Activated T-cell treated with anti-CD3 and anti-CD28 coated beads, Interleukin-2, amount 50 U/mL, for 72 hours (primary cell): ENCODE measurements around the gene LDLRAD3. TPM values are rescaled to one million over a fixed set of nuclear protein-coding genes. Genes with fewer than 3 reads are reported as not detected.
A peak's percentile ranks its signal among the peaks of the same experiment; 100 is the strongest.
"Not testable (repeated sequence)": the region's sequence is repeated elsewhere in the genome, so short reads cannot be mapped to it uniquely, and the experiment has no call there.

Experiments used
- ATAC-seq, 2 donors: fragments of 150-1000 bp; cut with Tn5 transposase; replicated peaks in 1 of 2; 2 replicates each; pipeline ENCODE4 v1.10.0; 2021; ENCODE audit warnings: moderate library complexity in 2 of 2, mild to moderate bottlenecking in 1 of 2
- DNase-seq, 2 donors: peaks; one replicate each; pipeline ENCODE4 v3.0.0; 2021 to 2022; ENCODE audit warnings: mixed read lengths in 1 of 2
- H3K27ac Mint-ChIP-seq: one replicate; pipeline ENCODE4 v1.8.0; 2022; ENCODE audit warnings: mild to moderate bottlenecking, moderate library complexity, mixed read lengths
- H3K27me3 Mint-ChIP-seq: one replicate; pipeline ENCODE4 v1.8.0; 2022; ENCODE audit warnings: low read depth, mixed read lengths
- H3K36me3 Mint-ChIP-seq, 2 donors: one replicate each; pipeline ENCODE4 v1.8.0; 2022; ENCODE audit warnings: mixed read lengths in 2 of 2, mild to moderate bottlenecking in 1 of 2; ENCODE audit not compliant: insufficient read depth in 2 of 2
- H3K4me1 Mint-ChIP-seq: one replicate; pipeline ENCODE4 v1.8.0; 2022; ENCODE audit warnings: low read depth, mixed read lengths
- H3K4me3 Mint-ChIP-seq, 2 donors: one replicate each; pipeline ENCODE4 v1.8.0; 2022; ENCODE audit warnings: mild to moderate bottlenecking in 2 of 2, mixed read lengths in 2 of 2, moderate library complexity in 2 of 2
- H3K9me3 Mint-ChIP-seq, 2 donors: one replicate each; pipeline ENCODE4 v1.8.0; 2022; ENCODE audit warnings: mixed read lengths in 2 of 2
- total RNA-seq, 2 donors: library from RNA; stranded (reverse); gene quantifications; one replicate each; pipeline ENCODE4 v1.2.3, GENCODE V29; 2022

Gene LDLRAD3
- not detected for total RNA-seq

DNA sequence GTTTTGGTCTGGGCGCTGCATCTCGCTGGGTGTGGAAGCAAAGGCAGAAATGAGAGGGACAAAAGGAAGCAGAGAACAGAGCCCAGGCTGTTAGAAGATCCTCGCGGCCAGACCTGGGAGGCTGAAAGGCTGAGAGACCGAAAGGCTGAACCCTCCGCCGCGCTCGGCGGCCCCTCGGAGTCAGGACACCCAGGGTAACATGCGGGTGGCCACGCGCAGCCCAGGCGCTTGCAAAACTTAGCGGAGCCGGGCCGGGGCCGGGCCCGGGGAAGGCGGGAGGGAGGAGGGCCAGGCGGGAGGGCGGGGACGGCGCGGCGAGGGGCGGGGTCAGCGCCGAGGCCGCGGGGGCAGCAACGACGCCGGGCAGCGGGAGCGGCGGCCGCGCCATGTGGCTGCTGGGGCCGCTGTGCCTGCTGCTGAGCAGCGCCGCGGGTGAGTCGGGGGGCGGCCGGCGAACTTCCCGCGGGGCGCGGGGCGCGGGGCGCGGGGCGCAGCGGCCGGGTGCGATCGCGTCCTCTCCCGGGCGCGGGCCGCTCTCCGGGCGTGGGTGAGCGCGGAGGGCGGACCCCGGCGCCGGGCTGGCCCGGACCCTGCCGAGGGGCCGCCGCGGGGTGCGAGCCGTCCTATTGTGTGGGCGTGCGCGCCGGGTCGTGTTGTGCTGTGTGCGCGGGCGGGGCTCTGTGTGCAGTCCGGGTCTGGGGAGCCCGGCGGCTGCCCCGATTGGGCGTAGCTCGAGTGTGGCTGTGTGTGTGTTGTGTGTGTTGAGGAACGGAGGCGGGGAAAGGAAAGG, at the start of gene LDLRAD3:
Gene LDLRAD3, plus strand, starts transcription at position 350 of the 790 bp plus-strand sequence. Its CDS starts 37 bp downstream, at position 387.
- Mint-ChIP-seq H3K4me1 (peaks cover 15% of the 10 kb centered on the region), H3K36me3 (no peaks in the 10 kb centered on the region), H3K27ac (no peak within 1 kb of the TSS), H3K4me3 (peak within 1 kb of the TSS; percentile 88 to 92), H3K9me3 (no peaks in the 10 kb centered on the region), H3K27me3 (peaks cover 56% of the 10 kb centered on the region)
- peak; percentile 87 to 88 for ATAC-seq
- DNase-seq, result peak; percentile 45 to 46

GRCh38 chr11:35897019-35897418, 46.8 kb upstream of the LDLRAD3 start:
- no peak overlapping the region for H3K4me3 Mint-ChIP-seq
- H3K36me3 Mint-ChIP-seq, result peaks cover 0 to 2% of the 10 kb centered on the region in 2 donors

GRCh38 chr11:35902961-35903360, 40.9 kb upstream of the LDLRAD3 start:
- no peak for DNase-seq
- peaks cover 1 to 3% of the 10 kb centered on the region in 2 donors for H3K36me3 Mint-ChIP-seq
- no peak overlapping the region for H3K27ac Mint-ChIP-seq
- H3K9me3 Mint-ChIP-seq, result peaks cover 0 to 1% of the 10 kb centered on the region in 2 donors
- no peaks in the 10 kb centered on the region for H3K4me1 Mint-ChIP-seq
- peaks cover 22% of the 10 kb centered on the region for H3K27me3 Mint-ChIP-seq
- ATAC-seq, result no peak
- no peak overlapping the region for H3K4me3 Mint-ChIP-seq

More at GRCh38 chr11:35897019-35897418, 46.8 kb upstream of the LDLRAD3 start:
- Mint-ChIP-seq H3K27ac (no peak overlapping the region), H3K4me1 (no peaks in the 10 kb centered on the region), H3K9me3 (peaks cover 0 to 1% of the 10 kb centered on the region in 2 donors), H3K27me3 (peaks cover 24% of the 10 kb centered on the region)
- DNase-seq, result no peak
- ATAC-seq, result no peak

DNA sequence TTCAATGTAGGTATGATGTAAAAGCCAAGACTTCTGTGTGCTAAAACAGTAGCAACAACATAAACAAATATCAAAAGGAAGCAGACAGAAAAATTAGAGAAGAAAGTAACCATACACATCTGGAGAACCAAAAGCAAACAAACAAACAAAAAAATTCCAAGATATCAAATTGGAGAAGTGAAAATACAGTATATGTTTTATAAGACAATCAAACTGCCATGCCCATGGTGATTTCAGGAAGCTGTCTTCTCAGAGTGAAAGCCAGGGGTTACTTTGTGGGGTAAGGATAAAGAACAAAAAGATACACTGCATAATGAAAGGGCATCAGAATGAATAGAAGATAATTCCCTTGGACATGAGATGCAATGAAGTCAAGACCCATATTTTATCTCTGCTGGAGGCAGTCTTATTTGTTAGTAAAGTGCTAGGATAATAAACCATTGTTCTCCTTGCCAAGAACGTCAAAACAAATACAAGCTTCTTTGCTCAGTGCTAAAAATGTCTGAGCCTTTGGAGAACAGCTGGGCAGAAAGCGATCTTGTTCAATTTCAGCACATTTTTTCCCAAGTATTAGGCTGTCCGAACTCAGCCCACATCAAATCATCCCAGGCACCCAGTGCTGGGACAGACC, 38.1 kb upstream of the LDLRAD3 start:
- peaks cover 16% of the 10 kb centered on the region for H3K27me3 Mint-ChIP-seq
- no peaks in the 10 kb centered on the region for H3K4me1 Mint-ChIP-seq
- no peak overlapping the region for H3K27ac Mint-ChIP-seq
- no peak for DNase-seq
- H3K9me3 Mint-ChIP-seq, result no peaks in the 10 kb centered on the region
- no peak overlapping the region for H3K4me3 Mint-ChIP-seq
- H3K36me3 Mint-ChIP-seq, result peaks cover 1% of the 10 kb centered on the region in 2 donors
- ATAC-seq, result no peak

DNA sequence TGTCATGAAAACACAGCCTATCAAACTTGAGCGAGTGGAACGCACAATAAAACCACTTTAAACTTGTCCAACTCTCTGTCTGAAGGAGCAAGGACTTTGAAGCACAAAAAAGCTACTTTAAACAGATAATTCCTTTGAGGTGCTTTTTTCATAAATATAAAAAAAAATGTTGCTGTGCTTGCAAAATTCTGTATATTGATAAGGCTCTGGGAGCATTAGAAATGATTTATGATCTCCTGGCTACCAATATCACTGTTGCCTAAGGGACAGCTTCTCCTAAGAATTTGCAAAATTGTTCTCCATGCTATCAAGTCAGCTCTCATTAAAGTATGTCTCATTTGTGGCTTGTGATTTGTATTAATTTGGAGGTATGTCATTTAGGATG, 37.6 kb upstream of the LDLRAD3 start:
- DNase-seq (no peak), ATAC-seq (no peak)
- H3K36me3 Mint-ChIP-seq, result peaks cover 1% of the 10 kb centered on the region in 2 donors
- no peak overlapping the region for H3K27ac Mint-ChIP-seq
- no peak overlapping the region for H3K4me3 Mint-ChIP-seq
- H3K9me3 Mint-ChIP-seq, result no peaks in the 10 kb centered on the region
- H3K27me3 Mint-ChIP-seq, result peaks cover 17% of the 10 kb centered on the region
- no peaks in the 10 kb centered on the region for H3K4me1 Mint-ChIP-seq

GRCh38 chr11:35906681-35907080, 37.2 kb upstream of the LDLRAD3 start:
- no peak overlapping the region for H3K27ac Mint-ChIP-seq
- no peaks in the 10 kb centered on the region for H3K9me3 Mint-ChIP-seq
- DNase-seq, result no peak
- no peak overlapping the region for H3K4me3 Mint-ChIP-seq
- H3K36me3 Mint-ChIP-seq, result peaks cover 1% of the 10 kb centered on the region in 2 donors
- no peak for ATAC-seq
- no peaks in the 10 kb centered on the region for H3K4me1 Mint-ChIP-seq
- peaks cover 17% of the 10 kb centered on the region for H3K27me3 Mint-ChIP-seq

DNA sequence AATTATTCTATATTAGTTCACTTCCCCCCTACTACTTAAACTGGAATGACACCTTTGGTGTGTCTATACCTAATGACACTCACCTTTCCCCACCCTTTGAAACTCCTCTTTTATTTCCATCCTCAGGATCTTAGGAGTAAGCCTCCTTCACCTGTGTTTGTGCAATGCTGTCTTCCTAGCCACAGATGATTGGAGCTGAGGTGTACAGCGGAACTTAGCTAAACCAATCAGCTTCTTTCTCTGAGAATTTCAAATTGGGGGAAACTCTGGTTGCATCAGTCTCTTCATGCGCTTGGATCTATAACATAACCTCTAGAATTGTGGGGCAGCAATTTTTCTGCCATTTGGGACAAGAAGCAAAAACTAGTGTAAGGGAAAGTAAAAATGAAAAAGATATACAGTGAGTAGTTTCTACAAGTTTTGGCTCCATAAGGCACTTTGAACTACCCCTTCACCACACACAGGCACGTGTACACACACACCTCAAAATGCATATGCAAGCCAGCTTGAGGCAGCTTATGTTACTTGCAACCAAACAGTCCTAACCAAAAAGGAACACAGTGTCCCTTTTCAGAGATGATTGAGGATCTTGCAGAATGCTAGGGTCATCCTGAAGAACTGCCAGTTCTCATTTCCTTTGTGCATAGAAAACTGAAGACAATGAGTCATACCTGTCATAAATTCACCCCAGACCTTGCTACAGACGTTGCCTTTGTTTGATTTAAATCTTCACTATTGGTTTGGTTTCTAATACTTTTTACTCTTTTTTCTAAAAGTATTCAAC, 36.0 kb upstream of the LDLRAD3 start:
- Mint-ChIP-seq H3K27ac (no peak overlapping the region), H3K4me3 (no peak overlapping the region), H3K4me1 (no peaks in the 10 kb centered on the region), H3K27me3 (peaks cover 17% of the 10 kb centered on the region), H3K9me3 (no peaks in the 10 kb centered on the region), H3K36me3 (peaks cover 1% of the 10 kb centered on the region in 2 donors)
- peak in 1 of 2 donors; percentile 41 for ATAC-seq
- DNase-seq, result no peak

- peaks cover 17% of the 10 kb centered on the region for H3K27me3 Mint-ChIP-seq
- not testable (repeated sequence) for H3K36me3 Mint-ChIP-seq, H3K4me3 Mint-ChIP-seq, ATAC-seq, H3K9me3 Mint-ChIP-seq, H3K4me1 Mint-ChIP-seq, DNase-seq, H3K27ac Mint-ChIP-seq
Measured at GRCh38 chr11:35908432-35908771, 35.5 kb upstream of the LDLRAD3 start.

DNA sequence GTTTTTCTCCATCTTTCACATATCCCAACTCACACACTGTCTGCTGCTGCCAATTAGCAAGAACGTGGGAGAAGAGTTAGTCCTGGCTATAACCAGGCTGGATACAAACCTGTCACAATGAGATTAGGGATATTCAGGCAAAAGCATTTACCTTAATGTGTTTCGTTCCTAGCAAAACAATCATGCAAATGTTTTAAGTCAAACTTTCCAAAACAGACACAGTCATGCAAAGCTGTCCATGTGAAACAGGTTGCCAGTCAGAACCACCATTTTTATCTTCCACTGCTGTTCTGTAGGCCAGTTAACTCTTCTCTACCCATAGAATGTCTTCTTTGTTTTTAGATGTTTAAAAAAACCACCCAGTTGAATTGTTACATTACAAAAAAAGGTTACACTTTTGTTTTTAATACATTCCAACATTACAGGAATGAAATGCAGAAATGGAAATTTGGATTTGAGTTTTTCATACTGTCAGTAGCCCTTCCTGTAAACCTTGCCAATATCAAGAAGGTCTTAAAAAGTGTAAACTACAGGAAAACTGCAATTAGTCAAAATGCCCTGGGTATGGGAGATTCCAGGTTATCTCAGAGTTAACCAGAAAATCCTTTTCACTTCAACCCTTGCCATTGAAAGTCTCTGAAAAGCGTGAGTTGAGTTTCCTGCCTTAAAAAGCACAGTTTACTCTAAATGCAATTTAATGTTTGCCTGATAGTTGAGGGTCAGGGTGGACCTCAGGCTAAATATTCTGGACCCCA, 34.2 kb upstream of the LDLRAD3 start:
- Mint-ChIP-seq H3K4me3 (no peak overlapping the region), H3K4me1 (no peaks in the 10 kb centered on the region), H3K27ac (no peak overlapping the region), H3K9me3 (no peaks in the 10 kb centered on the region), H3K36me3 (no peaks in the 10 kb centered on the region), H3K27me3 (peaks cover 17% of the 10 kb centered on the region)
- ATAC-seq (no peak), DNase-seq (no peak)

DNA sequence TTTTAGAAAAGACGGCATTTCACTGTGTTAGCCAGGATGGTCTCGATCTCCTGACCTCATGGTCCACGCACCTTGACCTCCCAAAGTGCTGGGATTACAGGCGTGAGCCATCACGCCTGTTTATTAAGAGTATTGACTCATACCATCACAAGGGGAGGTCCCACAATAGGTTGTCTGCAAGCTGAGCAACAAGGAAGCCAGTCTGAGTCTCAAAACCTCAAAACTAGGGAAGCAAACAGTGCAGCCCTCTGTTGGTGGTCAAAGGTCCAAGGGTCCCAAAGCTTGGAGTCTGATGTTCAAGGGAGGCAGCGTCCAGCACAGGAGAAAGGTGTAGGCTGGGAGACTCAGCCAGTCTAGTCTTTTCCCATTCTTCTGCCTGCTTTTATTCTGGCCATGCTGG, 32.8 kb upstream of the LDLRAD3 start:
- no peaks in the 10 kb centered on the region for H3K4me1 Mint-ChIP-seq

GRCh38 chr11:35911616-35912165, 32.2 kb upstream of the LDLRAD3 start:
- no peak overlapping the region for H3K27ac Mint-ChIP-seq
- H3K36me3 Mint-ChIP-seq, result no peaks in the 10 kb centered on the region
- H3K27me3 Mint-ChIP-seq, result peaks cover 15% of the 10 kb centered on the region
- DNase-seq (no peak), ATAC-seq (no peak)
- H3K9me3 Mint-ChIP-seq, result no peaks in the 10 kb centered on the region
- no peak overlapping the region for H3K4me3 Mint-ChIP-seq
- no peaks in the 10 kb centered on the region for H3K4me1 Mint-ChIP-seq

More for the DNA sequence above, 32.8 kb upstream of the LDLRAD3 start:
- no peaks in the 10 kb centered on the region for H3K36me3 Mint-ChIP-seq
- no peak for DNase-seq
- no peak overlapping the region for H3K4me3 Mint-ChIP-seq
- no peak overlapping the region for H3K27ac Mint-ChIP-seq
- peaks cover 17% of the 10 kb centered on the region for H3K27me3 Mint-ChIP-seq
- no peaks in the 10 kb centered on the region for H3K9me3 Mint-ChIP-seq
- ATAC-seq, result no peak

- not testable (repeated sequence) for H3K4me1 Mint-ChIP-seq, DNase-seq, H3K4me3 Mint-ChIP-seq, H3K36me3 Mint-ChIP-seq, ATAC-seq, H3K9me3 Mint-ChIP-seq, H3K27ac Mint-ChIP-seq
- H3K27me3 Mint-ChIP-seq, result peaks cover 11% of the 10 kb centered on the region
Measured at GRCh38 chr11:35912436-35912835, 31.4 kb upstream of the LDLRAD3 start.
